HG03108 (cell line): ENCODE data around the gene ZNF197.
"Not testable (repeated sequence)": the region's sequence is repeated elsewhere in the genome, so short reads cannot be mapped to it uniquely, and the experiment has no call there.

Experiments
- ATAC-seq: cut with Tn5 transposase; IDR thresholded peaks from one replicate; pipeline ENCODE4 v1.9.1; 2021; ENCODE audit warnings: moderate library complexity; ENCODE audit not compliant: unreplicated experiment

The ZNF197 gene

GRCh38 chr3:44661189-44661588 lies 36.4 kb downstream of the ZNF197 start:
- no peak for ATAC-seq

- no peak for ATAC-seq
These were observed 40.3 kb downstream of the ZNF197 start for GRCh38 chr3:44665173-44665572.

- ATAC-seq: no peak
These were observed 41.5 kb downstream of the ZNF197 start for GRCh38 chr3:44666346-44666745.

- no peak for ATAC-seq
These were observed 44.9 kb downstream of the ZNF197 start for GRCh38 chr3:44669760-44670159.

- ATAC-seq: not testable (repeated sequence)
These were observed 48.6 kb downstream of the ZNF197 start for GRCh38 chr3:44673466-44673865.

GRCh38 chr3:44674211-44674610 lies 49.4 kb downstream of the ZNF197 start:
- ATAC-seq: no peak

- ATAC-seq: peak; percentile 63
These were observed 53.8 kb downstream of the ZNF197 start for GRCh38 chr3:44678480-44679116.

GRCh38 chr3:44680921-44681455 lies 56.2 kb downstream of the ZNF197 start:
- no peak for ATAC-seq

GRCh38 chr3:44682182-44682896 lies 57.5 kb downstream of the ZNF197 start:
- ATAC-seq: no peak

- ATAC-seq: peak; percentile 86
These were observed 60.4 kb downstream of the ZNF197 start for GRCh38 chr3:44685128-44685800.

GRCh38 chr3:44687898-44688297 lies 63.1 kb downstream of the ZNF197 start:
- no peak for ATAC-seq
